Stimulated activated naive CD4-positive, alpha-beta T cell treated with Interleukin-2 at 50 U/mL for 16 hours (primary cell): ENCODE results near the gene SAMD3.
"Not testable (repeated sequence)": the region's sequence is repeated elsewhere in the genome, so short reads cannot be mapped to it uniquely, and the experiment has no call there.

Source experiments
- DNase-seq: peaks from one replicate; lab custom pipeline; 2025; lab: John Stamatoyannopoulos, UW

The SAMD3 gene

DNA sequence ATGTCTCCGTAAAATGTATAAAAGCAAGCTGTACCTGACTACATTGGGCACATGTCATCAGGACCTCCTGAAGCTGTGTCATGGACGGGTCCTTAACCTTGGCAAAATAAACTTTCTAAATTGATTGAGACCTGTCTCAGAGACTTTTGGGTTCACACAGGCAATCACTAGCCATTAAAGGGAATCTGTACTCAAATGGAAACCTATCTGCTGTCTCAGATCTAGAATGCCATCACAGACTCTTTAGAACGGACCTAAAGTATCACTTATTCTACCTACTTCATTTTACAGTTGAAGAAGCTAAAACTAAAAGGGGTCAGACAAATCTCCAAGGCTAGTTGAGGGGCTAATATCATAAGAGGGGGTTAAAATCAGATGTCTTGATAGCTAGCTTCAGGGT, 11.1 kb downstream of the SAMD3 start:
- no peak for DNase-seq

DNA sequence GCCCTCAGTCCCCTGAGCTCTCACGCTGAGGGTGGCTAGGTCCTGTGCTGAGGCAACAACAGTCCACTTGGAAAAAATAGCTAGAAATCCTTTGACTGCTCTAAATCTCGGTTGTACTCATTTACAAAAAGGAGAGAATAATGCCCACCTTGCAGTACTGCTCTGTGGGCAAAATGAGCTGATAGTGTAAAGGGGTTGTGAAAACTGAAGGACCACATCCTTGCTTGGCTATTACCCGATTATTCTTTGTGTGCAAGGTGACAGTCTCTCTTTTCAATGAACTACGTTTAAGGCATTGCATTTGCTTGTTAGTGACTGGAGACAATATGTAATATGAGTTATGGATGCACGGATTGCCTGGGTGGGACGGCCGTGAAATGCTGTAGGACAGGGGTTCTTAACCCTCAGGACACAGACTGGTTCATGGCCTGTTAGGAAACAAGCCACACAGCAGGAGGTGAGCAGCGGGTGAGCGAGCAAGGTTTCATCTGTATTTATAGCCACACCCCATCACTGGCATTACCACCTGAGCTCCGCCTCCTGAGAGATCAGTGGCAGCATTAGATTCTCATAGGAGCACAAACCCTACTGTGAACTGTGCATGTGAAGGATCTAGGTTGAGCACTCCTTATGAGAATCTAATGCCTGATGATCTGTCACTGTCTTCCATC, 14.6 kb downstream of the SAMD3 start:
- no peak for DNase-seq

DNA sequence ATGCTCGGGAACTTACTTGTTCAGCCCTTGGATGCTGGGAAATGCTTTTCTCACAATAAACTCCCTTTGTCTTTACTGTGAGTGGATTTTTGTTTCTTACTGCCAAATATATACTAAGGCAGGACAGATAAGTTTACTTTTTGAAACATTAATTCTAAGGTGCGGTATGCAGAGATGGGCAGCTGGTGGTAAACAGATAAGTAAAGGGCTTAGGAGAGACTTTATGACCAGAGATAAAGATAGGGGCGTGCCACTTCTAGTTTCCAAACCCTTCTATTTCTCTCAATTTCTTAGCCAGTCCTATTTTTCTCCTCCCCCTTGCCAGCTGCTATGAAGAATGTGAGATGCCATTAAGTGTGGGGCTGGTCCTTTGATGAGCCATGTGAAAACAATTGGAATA, 16.3 kb downstream of the SAMD3 start:
- no peak for DNase-seq

DNA sequence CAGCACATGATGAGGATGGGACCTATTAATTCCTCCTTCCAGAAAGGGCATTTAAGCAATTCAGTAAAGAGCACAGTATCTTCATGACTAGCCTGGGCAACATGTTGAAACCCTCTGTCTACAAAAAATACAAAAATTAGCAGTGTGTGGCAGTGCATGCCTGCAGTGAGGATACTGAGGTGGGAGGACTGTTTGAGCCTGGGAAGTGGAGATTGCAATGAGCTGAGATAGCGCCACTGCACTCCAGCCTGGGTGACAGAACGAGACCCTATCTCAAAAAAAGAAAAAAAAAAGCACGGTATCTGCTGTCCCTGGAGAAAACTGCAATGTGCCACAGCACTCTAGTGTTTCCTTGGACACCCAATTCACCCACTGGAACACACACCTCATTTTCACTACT, 18.4 kb downstream of the SAMD3 start:
- DNase-seq = no peak

DNA sequence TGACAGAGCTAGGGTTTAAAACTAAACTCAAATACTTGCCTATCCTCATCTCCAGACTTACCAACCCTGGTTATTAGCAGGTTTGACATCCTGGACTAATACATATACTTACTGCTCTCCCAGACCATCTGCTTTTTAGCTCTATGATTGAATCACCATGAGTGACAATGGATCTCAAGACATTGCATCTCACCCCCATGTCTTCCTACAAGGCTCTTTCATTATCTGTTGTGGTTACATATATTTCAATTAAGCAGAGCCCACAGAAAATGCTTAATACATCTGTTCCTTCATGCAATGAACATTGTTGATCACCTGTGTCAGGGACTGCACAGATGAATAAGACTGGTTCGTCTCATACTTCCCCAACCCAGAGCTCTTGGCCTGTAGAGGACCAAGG, 19.4 kb downstream of the SAMD3 start:
- no peak for DNase-seq

DNA sequence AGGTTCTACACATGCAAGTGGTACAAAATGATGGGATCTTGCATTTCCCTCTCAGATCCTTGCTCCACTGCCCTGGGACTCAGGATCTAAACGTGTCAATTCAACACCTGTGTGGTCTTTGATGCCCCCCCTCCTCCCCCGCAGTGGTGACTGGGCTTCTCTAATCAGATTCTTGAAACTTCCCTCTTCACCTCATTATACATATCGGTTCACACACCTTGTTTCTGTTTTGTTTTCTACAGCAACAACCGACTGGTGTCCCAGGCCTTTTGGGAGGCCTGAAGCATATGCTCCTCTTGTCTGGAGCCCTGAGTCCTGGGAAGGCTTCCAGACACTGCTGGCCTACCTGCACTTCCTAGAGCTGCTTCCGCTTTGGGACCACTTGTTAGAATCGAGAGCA, 20.0 kb downstream of the SAMD3 start:
- no peak for DNase-seq

DNA sequence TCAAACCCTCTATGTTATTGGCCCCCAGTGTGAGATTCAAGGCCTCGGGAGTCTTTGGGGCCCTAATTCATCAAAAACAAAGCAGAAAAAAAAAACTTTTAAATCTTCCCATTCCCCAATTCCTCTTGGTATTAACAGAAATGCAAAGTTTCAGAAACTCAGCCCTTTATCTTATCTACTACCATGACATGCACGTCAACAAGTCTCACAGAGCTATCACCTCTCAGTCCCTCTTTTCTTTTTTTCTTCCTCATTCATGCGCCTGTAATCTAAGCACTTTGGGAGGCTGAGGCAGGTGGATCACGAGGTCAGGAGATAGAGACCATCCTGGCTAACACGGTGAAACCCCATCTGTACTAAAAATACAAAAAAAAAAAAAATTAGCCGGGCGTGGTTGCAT, 22.7 kb downstream of the SAMD3 start:
- no peak for DNase-seq

DNA sequence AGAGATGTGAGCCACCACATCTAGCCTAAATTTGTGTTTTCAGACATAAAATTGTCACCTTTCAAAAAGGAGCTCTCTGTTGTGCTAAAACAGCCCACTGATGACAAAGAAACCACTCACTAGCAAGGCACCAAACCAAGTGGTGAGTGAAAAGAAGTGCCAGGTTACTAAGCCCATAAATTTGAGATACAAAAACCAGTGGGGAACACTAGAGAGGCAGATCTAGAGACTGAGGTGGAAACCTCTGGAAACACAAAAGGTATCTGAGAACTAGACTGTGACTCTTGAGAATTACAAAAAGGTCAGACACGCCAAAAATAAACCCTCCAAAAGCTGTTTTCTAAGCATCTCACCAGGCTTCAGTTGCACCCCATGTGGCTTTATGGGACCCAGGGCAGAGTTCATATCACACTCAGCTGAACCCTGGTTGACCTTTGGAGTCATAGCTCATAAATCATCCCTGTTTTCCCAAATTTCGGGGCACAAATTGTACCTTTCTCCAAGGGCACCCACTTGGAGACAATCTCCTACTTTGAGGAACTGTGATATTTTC, 24.2 kb downstream of the SAMD3 start:
- DNase-seq = no peak

DNA sequence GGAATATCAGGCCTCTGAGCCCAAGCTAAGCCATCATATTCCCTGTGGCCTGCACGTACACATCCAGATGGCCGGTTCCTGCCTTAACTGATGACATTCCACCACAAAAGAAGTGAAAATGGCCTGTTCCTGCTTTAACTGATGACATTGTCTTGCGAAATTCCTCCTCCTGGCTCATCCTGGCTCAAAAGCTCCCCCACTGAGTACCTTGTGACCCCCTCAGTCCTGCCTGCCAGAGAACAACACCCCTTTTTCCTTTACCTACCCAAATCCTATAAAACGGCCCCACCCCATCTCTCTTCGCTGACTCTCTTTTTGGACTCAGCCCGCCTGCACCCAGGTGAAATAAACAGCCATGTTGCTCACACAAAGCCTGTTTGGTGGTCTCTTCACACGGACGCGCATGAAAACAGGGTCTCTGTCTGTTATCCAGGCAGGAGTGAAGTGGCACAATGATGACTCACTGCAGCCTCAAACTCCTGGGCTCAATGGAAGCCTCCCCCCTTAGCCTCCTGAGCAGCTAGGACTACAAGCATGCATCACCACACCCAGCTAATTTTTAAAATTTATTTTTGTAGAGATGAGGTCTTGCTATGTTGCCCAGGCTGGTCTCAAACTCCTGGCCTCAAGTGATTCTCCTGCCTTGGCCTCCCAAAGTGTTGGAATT, 24.8 kb downstream of the SAMD3 start:
- DNase-seq = not testable (repeated sequence)

DNA sequence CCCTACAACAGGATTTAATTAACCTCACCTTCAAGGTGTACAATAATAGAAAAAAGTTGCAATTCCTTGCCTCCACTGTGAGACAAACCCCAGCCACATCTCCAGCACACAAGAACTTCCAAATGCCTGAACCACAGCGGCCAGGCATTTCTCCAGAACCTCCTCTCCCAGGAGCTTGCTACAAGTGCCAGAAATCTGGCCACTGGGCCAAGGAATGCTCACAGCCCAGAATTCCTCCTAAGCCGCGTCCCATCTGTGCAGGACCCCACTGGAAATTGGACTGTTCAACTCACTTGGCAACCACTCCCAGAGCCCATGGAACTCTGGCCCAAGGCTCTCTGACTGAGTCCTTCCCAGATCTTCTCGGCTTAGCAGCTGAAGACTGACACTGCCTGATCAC, 28.3 kb downstream of the SAMD3 start:
- not testable (repeated sequence) for DNase-seq

DNA sequence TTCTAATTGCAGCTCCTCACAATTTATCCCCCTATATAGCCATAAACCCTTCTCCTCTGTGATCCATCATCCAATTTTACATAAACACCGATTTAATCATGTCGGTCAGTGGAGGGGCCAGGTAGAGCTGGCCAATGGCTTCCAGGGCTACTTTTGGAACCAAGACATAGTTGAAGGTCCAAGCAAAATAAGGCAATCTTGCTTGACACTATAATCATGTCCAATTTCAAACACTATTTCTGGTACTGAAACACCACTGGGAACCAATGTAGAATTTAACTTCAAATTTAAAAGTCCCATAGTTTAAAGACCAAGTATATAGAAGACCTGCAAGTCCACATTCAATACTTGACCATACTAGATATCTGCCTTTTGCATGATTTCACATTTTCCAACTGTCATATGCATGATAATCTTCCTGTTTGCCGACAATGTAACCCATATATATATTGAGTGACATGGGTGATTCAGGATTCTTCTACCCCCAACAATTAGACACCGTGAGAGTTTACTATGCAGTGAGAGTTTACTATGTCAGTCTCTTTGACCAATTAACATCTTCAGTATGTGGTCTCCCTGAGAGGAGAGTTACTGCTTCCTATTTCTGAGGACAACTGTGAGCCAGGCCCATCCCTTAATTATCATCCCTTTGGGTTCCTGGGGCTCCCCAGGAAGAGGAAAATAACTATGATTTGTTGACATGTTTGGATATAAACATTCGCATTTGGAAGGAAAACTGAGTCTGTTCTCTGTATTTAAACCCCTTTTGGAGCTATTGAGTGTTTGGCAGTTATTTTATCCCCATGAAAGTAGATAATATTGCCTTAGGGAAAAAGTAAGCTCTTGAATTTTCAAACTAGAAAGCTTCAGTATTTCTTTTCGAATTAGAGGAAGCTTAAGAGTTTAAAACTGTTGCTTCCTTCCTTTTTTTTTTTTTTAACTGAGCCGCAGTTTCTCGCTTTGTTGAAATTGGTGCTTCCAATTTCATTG, 31.8 kb downstream of the SAMD3 start:
- DNase-seq = no peak

DNA sequence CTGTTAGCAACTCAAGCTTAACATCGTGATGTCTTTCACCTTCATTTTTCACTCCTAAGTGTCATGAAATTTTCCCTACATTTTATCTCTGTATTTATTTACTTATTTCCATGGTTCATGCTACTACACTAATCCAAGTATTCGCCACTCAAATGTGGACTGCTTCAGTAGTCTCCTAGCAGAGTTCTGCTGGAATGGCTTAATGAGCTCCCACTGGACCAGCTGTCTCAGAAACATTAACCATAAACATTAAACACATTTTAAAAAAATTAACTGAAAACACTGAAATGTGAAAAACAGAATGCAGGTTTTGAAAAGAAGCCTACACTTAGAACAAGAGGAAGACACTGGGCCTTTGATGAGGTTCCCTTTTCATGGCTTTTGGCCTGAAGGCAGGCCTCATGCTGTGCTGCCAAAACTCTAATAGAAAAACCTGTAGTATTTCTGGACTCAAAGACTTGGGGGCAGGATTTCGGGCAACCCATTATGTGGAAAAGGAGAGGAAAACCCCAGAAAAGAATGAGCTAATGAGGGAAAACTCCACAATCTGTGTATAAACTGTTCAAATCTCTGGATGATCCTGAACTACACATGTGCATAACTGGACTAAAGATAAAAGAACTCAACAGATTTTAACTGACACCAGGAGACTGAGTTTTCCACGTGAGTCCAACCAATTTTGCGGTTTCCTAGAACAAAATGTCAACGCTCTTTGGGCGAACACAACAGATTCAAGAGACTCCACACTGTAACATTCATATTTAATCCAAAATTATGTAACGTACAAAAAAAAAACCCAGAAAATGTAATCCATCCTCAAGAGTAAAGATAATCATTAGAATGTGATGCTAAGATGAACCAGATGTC, 33.0 kb downstream of the SAMD3 start:
- DNase-seq = no peak

DNA sequence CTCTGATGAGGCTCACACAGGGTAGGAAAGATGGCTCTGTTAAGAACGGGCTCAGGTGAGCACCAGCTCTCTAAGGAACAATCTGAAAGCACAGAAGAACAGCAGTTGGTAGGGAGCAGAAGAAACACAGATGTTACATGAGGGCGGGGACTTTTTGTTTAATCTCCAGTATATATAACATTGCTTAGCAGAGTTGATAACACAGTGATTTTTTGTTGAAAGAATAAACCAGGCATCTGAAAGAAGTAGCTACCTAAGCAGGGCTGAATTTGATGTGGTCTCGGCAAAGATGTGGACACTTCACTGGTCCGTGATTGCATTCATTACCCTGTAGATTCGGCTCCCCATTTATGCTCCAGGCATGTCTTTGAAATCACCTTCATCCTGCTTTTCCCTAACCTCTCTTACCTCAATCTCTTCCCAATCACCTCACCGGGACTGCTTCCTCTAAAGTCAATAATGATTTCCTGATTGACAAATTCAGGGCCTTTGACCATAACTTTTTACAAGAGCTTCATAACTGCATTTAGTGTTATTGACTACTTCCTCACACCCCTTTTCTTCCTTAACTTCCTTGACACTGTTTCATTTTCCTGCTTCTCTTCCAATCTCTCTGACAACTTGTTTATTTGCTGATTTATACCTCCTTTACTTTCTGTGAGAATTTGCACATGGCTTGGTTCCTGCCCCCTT, 34.4 kb downstream of the SAMD3 start:
- no peak for DNase-seq

DNA sequence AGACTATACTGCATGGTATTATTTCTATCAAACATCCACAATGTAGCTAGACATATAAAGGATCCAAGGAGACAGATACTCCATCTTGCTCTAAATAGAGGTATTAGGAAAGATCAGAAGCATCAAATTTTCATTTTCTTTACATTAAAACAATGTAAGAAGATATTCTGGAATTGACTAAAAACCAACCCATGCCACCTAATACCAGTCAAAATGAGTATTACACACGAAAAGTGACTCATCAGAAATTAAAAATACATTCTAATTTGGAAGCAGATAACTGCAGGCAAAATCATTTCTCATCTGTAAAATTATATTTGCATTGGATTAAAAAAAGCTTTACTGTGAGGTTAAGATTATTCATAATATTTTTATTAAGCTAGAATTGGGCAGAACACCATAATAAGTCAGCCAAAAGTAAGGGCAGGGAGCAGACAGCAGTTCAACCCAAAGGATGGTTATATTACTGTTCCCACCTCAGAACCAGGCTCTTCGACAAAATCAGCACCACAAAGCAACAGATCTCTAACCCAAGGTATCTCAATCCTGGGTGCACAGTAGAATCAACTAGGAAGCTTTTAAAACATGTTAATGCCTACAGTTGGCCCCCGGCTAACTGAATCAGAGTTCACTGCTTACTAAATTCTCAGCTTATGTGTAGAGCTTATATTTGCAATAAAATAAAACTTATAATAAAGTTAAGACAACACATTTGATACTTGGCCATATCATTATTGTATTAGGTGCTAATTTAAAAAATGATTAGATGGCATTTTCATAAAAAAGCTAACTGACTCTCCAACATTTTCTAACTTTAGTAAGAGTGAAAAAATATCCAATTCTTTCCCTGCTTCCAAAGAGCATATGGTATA, 35.2 kb downstream of the SAMD3 start:
- no peak for DNase-seq

DNA sequence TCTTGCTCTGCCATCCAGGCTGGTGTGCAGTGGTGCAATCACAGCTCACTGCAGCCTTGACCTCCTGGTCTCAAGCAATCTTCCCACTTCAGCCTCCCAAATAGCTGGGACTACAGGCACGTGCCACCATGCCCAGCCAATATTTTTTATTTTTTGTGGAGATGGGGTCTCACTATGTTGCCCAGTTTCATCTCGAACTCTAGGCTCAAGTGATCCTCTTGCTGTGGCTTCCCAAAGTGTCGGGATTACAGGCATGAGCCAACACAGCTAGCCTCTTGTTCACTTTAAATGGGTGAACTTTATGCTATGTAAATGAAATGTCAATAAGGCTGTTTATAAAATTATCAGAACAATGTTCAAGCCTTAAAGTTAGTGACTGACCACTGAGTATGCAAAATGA, 37.1 kb downstream of the SAMD3 start:
- no peak for DNase-seq

DNA sequence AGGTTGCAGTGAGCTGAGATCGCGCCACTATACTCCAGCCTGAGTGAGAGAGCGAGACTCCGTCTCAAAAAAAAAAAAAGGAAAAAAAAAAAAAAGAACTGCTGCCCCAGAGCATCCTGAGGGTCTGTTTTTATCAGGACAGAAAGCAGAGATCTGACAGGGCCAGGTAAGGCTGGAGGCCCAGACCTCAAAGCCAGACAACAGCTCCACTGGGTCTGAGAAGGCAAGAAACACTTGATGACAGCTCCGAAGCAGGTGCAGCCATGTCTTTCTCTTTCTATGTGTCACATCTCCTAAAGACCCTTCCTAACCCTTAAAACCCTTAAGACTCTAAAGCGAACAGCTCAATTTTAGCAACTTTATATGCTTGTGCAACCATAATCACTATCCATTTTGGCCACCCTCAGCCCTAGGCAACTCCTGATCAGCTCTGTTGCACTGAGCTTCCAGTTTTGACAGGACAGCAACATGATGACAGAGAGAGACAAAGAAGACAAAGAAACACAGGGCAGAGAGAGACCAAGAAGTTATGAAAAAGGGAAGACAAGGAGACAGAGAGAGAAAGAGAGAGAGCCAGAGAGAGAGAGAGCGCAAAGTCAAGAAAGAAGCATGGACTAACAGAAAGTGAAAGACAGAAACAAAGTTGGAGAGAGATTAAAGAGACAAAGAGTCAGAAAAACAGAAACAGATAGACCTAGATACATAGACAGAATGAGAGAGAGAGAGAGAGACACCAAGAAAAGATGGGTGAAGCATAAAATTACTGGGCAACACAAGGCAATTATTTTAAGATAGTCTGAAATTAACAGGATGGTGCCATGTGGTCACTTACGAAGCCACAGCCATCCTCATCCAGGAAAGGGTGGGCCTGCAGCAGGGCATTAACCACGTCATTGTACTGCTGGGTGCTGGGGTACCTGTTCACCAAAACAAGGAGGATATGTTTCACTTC, 39.2 kb downstream of the SAMD3 start:
- DNase-seq = no peak

DNA sequence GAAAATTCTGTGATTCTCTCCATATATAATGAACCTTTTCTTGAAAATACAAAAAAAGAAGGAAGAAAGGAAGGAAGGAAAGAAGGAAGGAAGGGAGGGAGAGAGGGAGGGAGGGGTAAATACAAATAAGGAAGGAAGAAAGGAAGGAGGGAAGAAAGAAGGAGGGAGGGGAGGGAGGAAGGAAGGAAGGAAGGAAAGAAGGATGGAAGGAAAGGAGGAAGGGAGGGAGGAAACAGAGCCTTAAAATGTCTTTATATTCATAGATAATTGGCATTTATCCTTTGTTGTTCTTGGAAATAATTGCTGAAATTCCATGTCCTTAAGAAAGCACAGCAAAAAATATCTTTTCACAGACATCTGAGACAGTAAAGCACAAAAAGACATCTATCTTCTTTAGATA, 40.3 kb downstream of the SAMD3 start:
- DNase-seq = no peak

DNA sequence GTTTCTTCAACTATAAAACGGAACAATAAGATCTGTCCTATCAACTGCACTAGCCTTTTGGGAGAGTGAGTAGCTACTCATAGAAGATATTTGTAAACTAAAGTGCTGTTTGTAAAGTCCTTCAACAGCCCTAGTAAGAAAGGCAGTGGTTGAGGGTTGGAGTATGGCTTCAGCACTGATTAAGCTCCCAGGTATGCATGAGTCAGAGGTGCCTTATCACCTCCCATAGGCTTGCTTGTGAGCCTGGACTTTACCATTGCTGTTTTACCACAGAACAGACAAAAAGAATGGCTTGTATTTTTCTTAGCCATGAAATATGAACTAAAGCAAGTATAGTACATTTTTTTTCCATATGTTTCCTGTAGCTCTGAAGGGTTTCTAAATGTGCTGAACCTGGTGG, 44.1 kb downstream of the SAMD3 start:
- DNase-seq = no peak

DNA sequence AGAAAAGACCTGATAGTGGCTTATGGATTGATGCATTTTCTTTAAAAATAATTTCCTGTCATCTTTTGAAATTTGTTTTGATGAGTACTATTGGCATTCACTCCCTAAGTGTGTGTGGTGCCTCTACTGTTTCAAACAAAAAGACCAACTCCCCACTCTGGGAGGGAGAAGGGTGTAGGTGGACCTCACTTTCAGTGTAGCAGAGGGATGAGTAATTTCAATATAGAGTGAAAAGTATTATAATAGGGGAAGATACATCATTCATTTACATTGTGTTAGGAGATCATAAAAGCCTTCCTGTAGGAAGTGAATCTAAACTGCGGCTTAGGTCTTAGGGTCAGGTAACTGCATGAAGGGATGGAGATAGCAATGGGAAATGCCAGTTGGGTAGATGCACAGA, 46.4 kb downstream of the SAMD3 start:
- no peak for DNase-seq
